Liver (tissue), 9 donors: ENCODE measurements around the gene CLEC16A. TPM values are rescaled to one million over a fixed set of nuclear protein-coding genes. Genes with fewer than 3 reads are reported as not detected.

ENCODE experiments used
- DNase-seq: peaks from one replicate; pipeline ENCODE4 v3.0.0-alpha.2; 2017; ENCODE audit warnings: low spot score
- H3K27ac ChIP-seq, 2 donors: one replicate each; pipeline ENCODE4 v1.7.0; 2013; ENCODE audit warnings: inconsistent platforms in 2 of 2, low read length in 2 of 2, control low read depth in 1 of 2, low read depth in 1 of 2, mild to moderate bottlenecking in 1 of 2
- H3K27me3 ChIP-seq, 4 donors: one replicate each; pipeline versions ENCODE4 v1.6.1 to v1.7.0; 2013; ENCODE audit warnings: low read length in 3 of 4, inconsistent platforms in 1 of 4, mild to moderate bottlenecking in 1 of 4, moderate library complexity in 1 of 4; ENCODE audit not compliant: control insufficient read depth in 4 of 4, insufficient read depth in 4 of 4
- H3K36me3 ChIP-seq, 4 donors: one replicate each; pipeline versions ENCODE4 v1.6.1 to v1.7.0; 2013; ENCODE audit warnings: low read length in 3 of 4, mild to moderate bottlenecking in 3 of 4, low read depth in 1 of 4, moderate library complexity in 1 of 4; ENCODE audit not compliant: control insufficient read depth in 4 of 4, insufficient read depth in 3 of 4
- H3K4me1 ChIP-seq, 4 donors: one replicate each; pipeline versions ENCODE4 v1.6.1 to v1.7.0; 2013; ENCODE audit warnings: low read length in 3 of 4, mild to moderate bottlenecking in 3 of 4, moderate library complexity in 1 of 4; ENCODE audit not compliant: control insufficient read depth in 4 of 4, insufficient read depth in 4 of 4
- H3K4me3 ChIP-seq, 3 donors: one replicate each; pipeline versions ENCODE4 v1.6.1 to v1.7.0; 2013; ENCODE audit warnings: low read length in 3 of 3, control low read depth in 1 of 3, low read depth in 1 of 3, mild to moderate bottlenecking in 1 of 3
- H3K9ac ChIP-seq, 2 donors: one replicate each; pipeline ENCODE4 v1.7.0; 2013; ENCODE audit warnings: low read length in 2 of 2, mild to moderate bottlenecking in 2 of 2, moderate library complexity in 2 of 2, control low read depth in 1 of 2, low read depth in 1 of 2
- H3K9me3 ChIP-seq, 4 donors: one replicate each; pipeline versions ENCODE4 v1.6.1 to v1.7.0; 2013; ENCODE audit warnings: low read length in 3 of 4; ENCODE audit not compliant: control insufficient read depth in 4 of 4
- FOXA1 ChIP-seq: IDR thresholded peaks from 2 replicates; pipeline ENCODE4 v1.6.1; 2016; ENCODE audit warnings: antibody characterized with exemption
- FOXA2 ChIP-seq: IDR thresholded peaks from 2 replicates; pipeline ENCODE4 v1.6.1; 2016; ENCODE audit warnings: antibody characterized with exemption
- GABPA ChIP-seq, 2 donors: IDR thresholded peaks in 1 of 2; conservative IDR thresholded peaks in 1 of 2; 2 replicates each; pipeline ENCODE4 v1.6.1; 2016; ENCODE audit warnings: antibody characterized with exemption in 2 of 2, mild to moderate bottlenecking in 1 of 2, moderate library complexity in 1 of 2
- HNF4A ChIP-seq, 2 donors: conservative IDR thresholded peaks; 2 replicates each; pipeline ENCODE4 v1.6.1; 2016; ENCODE audit warnings: antibody characterized with exemption in 2 of 2, mild to moderate bottlenecking in 2 of 2
- HNF4G ChIP-seq: IDR thresholded peaks from 2 replicates; pipeline ENCODE4 v1.6.1; 2016; ENCODE audit warnings: antibody characterized with exemption
- JUND ChIP-seq, 2 donors: IDR thresholded peaks; 2 replicates each; pipeline ENCODE4 v1.6.1; 2016; ENCODE audit warnings: antibody characterized with exemption in 2 of 2
- NR2F2 ChIP-seq: IDR thresholded peaks from 2 replicates; pipeline ENCODE4 v1.6.1; 2016; ENCODE audit warnings: antibody characterized with exemption
- RAD21 ChIP-seq, 2 donors: IDR thresholded peaks; 2 replicates each; pipeline ENCODE4 v1.6.1; 2016; ENCODE audit warnings: antibody characterized with exemption in 2 of 2, mild to moderate bottlenecking in 2 of 2
- SP1 ChIP-seq: IDR thresholded peaks from 2 replicates; pipeline ENCODE4 v1.6.1; 2018; ENCODE audit warnings: antibody characterized with exemption, mild to moderate bottlenecking
- TAF1 ChIP-seq: conservative IDR thresholded peaks from 2 replicates; pipeline ENCODE4 v1.6.1; 2016; ENCODE audit warnings: antibody characterized with exemption, mild to moderate bottlenecking
- YY1 ChIP-seq: IDR thresholded peaks from 2 replicates; pipeline ENCODE4 v1.6.1; 2016; ENCODE audit warnings: antibody characterized with exemption, mild to moderate bottlenecking
- whole genome bisulfite sequencing: extraction: QIAGEN DNeasy Blood & Tissue Kit; methylation state at CpG from one replicate; pipeline ENCODE4 v1.1.7; 2013; 5-methylcytosine and 5-hydroxymethylcytosine counted together
- polyA plus RNA-seq, 2 donors: library from polyadenylated mRNA; stranded (reverse) in 1 of 2; unstranded in 1 of 2; fragments of 200-250 nt in 1 of 2; fragments of >200 nt in 1 of 2; fragmentation: Nextera tagmentation in 1 of 2; extraction: Ambion mirVana in 1 of 2; gene quantifications; one replicate each; pipeline versions ENCODE4 v1.2.1 to v1.2.3, GENCODE V29; 2013 to 2015
- total RNA-seq, 2 donors: library from RNA; depleted of rRNA; stranded (reverse); fragments of >200 nt; gene quantifications; one replicate each; pipeline ENCODE4 v1.2.3, GENCODE V29; 2014
- TF ChIP-seq, protein P1 (sequence below): IDR thresholded peaks from 2 replicates; pipeline ENCODE4 v1.6.1; 2016; ENCODE audit warnings: antibody characterized with exemption
- TF ChIP-seq, protein P2 (sequence below): fragments of 150-350 bp; IDR thresholded peaks from 2 replicates; pipeline ENCODE4 v1.5.1; 2017; ENCODE audit warnings: improper control_type of control experiment, low read depth, low read length; ENCODE audit not compliant: missing input control
- TF ChIP-seq, protein P3 (sequence below): IDR thresholded peaks from 2 replicates; pipeline ENCODE4 v1.6.1; 2016; ENCODE audit warnings: antibody characterized with exemption, mild to moderate bottlenecking
- TF ChIP-seq, protein P4 (sequence below): IDR thresholded peaks from 2 replicates; pipeline ENCODE4 v1.6.1; 2016; ENCODE audit warnings: antibody characterized with exemption
- TF ChIP-seq, protein P5 (sequence below): IDR thresholded peaks from 2 replicates; pipeline ENCODE4 v1.6.1; 2016; ENCODE audit warnings: antibody characterized with exemption
- donor health status: healthy.
- donor health status: healthy.
- donor health status: healthy.
- donor health status: healthy.
- donor health status: healthy.

Gene CLEC16A
- total and polyA plus RNA-seq, 4 donors = 9.7 to 23.0 (median 17.4) TPM

DNA sequence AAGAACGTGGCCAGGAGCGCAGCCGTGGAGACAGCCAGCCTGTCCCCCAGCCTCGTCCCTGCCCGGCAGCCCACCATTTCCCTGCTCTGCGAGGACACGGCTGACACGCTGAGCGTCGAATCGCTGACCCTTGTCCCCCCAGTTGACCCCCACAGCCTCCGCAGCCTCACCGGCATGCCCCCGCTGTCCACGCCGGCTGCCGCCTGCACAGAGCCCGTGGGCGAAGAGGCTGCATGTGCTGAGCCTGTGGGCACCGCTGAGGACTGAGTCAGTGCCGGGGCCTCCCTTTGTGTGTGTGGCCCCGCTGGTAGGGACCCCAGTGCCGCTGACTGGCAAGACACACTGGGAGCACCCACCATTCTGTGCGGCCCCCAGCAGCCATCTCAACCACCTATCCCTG is 234.1 kb downstream of the CLEC16A start:
- Histone ChIP-seq H3K9me3 (no peaks in the 10 kb centered on the region), H3K27me3 (no peaks in the 10 kb centered on the region), H3K36me3 (peaks cover 0 to 14% (median 2%) of the 10 kb centered on the region in 4 donors), H3K4me3 (no peak overlapping the region), H3K4me1 (no peaks in the 10 kb centered on the region), H3K27ac (no peak overlapping the region), H3K9ac (no peak overlapping the region)
- TF ChIP-seq SP1 = no peak
- no peak for TF ChIP-seq JUND (IDR thresholded peaks at IDR 0.05)
- no peak for TF ChIP-seq HNF4A (conservative IDR thresholded peaks at IDR 0.05)
- TF ChIP-seq, protein P1, sequence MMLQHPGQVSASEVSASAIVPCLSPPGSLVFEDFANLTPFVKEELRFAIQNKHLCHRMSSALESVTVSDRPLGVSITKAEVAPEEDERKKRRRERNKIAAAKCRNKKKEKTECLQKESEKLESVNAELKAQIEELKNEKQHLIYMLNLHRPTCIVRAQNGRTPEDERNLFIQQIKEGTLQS = no peak
- WGBS = 97% methylated on average over 24 of the region's 24 CpGs
- DNase-seq = no peak

DNA sequence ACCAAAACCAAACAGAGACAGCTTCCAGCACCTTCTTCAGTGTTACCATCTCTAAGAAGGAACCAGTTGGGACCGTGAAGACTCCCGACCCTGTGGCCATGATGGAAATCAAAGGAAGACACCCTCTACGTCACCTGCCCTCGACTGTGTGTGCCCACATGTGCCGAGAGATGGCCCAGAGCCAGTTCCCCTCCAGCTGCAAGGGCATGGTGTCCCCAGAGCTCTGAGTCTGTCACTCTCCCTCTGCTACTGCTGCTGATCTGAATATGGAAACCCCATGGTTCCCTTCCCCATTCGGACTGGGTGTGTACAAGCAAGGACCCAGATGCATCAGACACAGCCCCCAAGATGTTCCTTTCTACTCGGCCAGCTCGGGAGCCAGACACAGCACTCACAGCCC is 235.2 kb downstream of the CLEC16A start:
- Histone ChIP-seq H3K27me3 (no peaks in the 10 kb centered on the region), H3K27ac (no peak overlapping the region), H3K4me1 (no peaks in the 10 kb centered on the region), H3K36me3 (peaks cover 0 to 8% (median 2%) of the 10 kb centered on the region in 4 donors), H3K9me3 (no peaks in the 10 kb centered on the region), H3K9ac (no peak overlapping the region), H3K4me3 (no peak overlapping the region)
- TF ChIP-seq NR2F2 (no peak), SP1 (no peak), HNF4A (conservative IDR thresholded peaks at IDR 0.05) (no peak), FOXA2 (no peak), GABPA (IDR thresholded peaks at IDR 0.05 in 1 of 2, conservative IDR thresholded peaks at IDR 0.05 in 1 of 2) (no peak), TAF1 (no peak)
- TF ChIP-seq, protein P2, sequence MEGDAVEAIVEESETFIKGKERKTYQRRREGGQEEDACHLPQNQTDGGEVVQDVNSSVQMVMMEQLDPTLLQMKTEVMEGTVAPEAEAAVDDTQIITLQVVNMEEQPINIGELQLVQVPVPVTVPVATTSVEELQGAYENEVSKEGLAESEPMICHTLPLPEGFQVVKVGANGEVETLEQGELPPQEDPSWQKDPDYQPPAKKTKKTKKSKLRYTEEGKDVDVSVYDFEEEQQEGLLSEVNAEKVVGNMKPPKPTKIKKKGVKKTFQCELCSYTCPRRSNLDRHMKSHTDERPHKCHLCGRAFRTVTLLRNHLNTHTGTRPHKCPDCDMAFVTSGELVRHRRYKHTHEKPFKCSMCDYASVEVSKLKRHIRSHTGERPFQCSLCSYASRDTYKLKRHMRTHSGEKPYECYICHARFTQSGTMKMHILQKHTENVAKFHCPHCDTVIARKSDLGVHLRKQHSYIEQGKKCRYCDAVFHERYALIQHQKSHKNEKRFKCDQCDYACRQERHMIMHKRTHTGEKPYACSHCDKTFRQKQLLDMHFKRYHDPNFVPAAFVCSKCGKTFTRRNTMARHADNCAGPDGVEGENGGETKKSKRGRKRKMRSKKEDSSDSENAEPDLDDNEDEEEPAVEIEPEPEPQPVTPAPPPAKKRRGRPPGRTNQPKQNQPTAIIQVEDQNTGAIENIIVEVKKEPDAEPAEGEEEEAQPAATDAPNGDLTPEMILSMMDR = no peak
- WGBS = 93% methylated on average over 8 of the region's 8 CpGs
- DNase-seq = no peak

DNA sequence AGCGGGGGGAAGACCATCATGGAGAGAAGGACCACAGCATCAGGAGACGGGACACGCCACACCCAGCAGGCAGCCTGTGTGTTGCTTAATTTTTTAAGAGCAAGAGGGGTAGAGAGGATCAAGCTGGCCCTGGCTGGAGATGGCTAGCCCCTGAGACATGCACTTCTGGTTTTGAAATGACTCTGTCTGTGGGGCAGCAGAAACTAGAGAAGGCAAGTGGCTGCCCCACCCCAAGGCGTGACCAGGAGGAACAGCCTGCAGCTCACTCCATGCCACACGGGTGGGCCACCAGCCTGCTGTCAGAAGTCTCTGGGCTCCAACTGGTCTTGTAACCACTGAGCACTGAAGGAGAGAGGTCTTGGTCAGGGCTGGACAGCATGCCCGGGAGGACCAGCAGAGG is 236.1 kb downstream of the CLEC16A start:
- Histone ChIP-seq H3K36me3 (peaks cover 0 to 8% (median 2%) of the 10 kb centered on the region in 4 donors), H3K4me1 (no peaks in the 10 kb centered on the region), H3K9me3 (no peaks in the 10 kb centered on the region), H3K4me3 (no peak overlapping the region), H3K27me3 (no peaks in the 10 kb centered on the region), H3K9ac (no peak overlapping the region), H3K27ac (no peak overlapping the region)
- TF ChIP-seq, protein P3, sequence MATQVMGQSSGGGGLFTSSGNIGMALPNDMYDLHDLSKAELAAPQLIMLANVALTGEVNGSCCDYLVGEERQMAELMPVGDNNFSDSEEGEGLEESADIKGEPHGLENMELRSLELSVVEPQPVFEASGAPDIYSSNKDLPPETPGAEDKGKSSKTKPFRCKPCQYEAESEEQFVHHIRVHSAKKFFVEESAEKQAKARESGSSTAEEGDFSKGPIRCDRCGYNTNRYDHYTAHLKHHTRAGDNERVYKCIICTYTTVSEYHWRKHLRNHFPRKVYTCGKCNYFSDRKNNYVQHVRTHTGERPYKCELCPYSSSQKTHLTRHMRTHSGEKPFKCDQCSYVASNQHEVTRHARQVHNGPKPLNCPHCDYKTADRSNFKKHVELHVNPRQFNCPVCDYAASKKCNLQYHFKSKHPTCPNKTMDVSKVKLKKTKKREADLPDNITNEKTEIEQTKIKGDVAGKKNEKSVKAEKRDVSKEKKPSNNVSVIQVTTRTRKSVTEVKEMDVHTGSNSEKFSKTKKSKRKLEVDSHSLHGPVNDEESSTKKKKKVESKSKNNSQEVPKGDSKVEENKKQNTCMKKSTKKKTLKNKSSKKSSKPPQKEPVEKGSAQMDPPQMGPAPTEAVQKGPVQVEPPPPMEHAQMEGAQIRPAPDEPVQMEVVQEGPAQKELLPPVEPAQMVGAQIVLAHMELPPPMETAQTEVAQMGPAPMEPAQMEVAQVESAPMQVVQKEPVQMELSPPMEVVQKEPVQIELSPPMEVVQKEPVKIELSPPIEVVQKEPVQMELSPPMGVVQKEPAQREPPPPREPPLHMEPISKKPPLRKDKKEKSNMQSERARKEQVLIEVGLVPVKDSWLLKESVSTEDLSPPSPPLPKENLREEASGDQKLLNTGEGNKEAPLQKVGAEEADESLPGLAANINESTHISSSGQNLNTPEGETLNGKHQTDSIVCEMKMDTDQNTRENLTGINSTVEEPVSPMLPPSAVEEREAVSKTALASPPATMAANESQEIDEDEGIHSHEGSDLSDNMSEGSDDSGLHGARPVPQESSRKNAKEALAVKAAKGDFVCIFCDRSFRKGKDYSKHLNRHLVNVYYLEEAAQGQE = no peak
- TF ChIP-seq YY1 (no peak), JUND (IDR thresholded peaks at IDR 0.05) (no peak), RAD21 (IDR thresholded peaks at IDR 0.05) (no peak), HNF4A (conservative IDR thresholded peaks at IDR 0.05) (no peak), NR2F2 (no peak), GABPA (IDR thresholded peaks at IDR 0.05 in 1 of 2, conservative IDR thresholded peaks at IDR 0.05 in 1 of 2) (no peak), FOXA1 (no peak), HNF4G (no peak)
- TF ChIP-seq, protein P1 = no peak
- TF ChIP-seq, protein P4, sequence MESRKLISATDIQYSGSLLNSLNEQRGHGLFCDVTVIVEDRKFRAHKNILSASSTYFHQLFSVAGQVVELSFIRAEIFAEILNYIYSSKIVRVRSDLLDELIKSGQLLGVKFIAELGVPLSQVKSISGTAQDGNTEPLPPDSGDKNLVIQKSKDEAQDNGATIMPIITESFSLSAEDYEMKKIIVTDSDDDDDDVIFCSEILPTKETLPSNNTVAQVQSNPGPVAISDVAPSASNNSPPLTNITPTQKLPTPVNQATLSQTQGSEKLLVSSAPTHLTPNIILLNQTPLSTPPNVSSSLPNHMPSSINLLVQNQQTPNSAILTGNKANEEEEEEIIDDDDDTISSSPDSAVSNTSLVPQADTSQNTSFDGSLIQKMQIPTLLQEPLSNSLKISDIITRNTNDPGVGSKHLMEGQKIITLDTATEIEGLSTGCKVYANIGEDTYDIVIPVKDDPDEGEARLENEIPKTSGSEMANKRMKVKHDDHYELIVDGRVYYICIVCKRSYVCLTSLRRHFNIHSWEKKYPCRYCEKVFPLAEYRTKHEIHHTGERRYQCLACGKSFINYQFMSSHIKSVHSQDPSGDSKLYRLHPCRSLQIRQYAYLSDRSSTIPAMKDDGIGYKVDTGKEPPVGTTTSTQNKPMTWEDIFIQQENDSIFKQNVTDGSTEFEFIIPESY = no peak
- TF ChIP-seq, protein P5, sequence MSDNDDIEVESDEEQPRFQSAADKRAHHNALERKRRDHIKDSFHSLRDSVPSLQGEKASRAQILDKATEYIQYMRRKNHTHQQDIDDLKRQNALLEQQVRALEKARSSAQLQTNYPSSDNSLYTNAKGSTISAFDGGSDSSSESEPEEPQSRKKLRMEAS = no peak
- DNase-seq = no peak
- WGBS = 90% methylated on average over 6 of the region's 6 CpGs
